HG03575 (cell line): ENCODE measurements around the gene MTRF1.
"Not testable (repeated sequence)": the region's sequence is repeated elsewhere in the genome, so short reads cannot be mapped to it uniquely, and the experiment has no call there.

ENCODE experiments used
- ATAC-seq: cut with Tn5 transposase; IDR thresholded peaks from one replicate; pipeline ENCODE4 v1.9.1; 2021; ENCODE audit not compliant: unreplicated experiment, insufficient number of reproducible peaks, low FRiP score; ENCODE audit errors: extremely low read depth

The MTRF1 gene

DNA sequence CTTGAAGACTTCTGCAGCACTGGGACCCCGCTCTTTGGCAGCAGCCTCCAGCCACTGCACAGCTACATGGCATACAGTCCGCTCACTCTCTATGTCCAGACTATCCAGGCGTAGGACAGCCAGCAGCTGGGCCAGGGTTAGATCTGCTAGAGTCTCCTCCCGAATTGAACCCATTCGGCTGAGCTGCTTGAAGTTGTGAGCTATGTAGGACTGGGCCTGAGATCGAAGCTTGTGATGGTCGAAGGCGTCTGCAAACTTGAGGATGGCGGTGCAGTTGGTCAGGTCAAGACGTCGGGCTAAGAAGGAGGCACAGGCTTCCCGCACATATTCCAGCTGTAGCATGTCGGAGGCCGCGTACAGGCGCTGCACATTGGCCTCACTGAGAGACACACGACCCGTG lies 69.9 kb downstream of the MTRF1 start:
- ATAC-seq = no peak

DNA sequence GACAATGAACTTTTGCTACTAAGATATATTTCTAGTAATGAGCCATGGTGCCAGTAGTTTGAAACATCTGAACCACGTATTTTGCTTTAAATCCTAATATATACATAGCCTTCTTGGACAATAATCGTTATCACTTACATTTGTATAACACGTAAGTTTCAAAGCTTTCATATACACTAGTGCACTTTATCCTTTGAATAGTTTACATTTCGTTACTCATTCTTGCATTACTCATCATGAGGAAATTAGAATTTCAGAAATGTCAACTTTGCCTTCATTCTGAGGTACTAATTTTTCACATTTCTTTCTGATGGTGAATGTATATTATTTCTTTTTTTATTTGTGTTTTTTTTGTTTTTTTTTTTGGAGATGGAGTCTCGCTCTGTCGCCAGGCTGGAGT lies 74.8 kb downstream of the MTRF1 start:
- ATAC-seq = no peak

GRCh38 chr13:41186481-41186880 lies 76.9 kb downstream of the MTRF1 start:
- no peak for ATAC-seq

GRCh38 chr13:41182231-41182630 lies 81.1 kb downstream of the MTRF1 start:
- no peak for ATAC-seq

- no peak for ATAC-seq
Measured at GRCh38 chr13:41179593-41180250, 83.7 kb downstream of the MTRF1 start.

DNA sequence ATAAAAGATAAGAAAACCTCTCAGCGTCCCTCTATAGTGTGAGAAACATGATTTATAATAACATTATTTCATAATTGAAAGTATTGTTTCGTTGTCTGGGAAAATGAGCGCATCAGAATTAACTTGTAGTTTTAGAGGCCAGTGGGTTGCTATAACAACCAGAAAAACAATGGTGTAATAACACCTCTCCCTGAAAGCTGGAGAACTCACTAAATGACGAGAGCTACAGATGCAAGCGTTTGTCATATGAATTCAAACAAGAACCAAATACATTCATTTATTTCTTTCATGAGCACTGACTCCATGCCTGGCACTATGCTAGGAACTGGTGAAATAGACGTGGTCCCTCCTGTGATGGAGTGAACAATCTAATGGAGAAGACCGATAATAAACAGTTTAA lies 85.3 kb downstream of the MTRF1 start:
- ATAC-seq = no peak

DNA sequence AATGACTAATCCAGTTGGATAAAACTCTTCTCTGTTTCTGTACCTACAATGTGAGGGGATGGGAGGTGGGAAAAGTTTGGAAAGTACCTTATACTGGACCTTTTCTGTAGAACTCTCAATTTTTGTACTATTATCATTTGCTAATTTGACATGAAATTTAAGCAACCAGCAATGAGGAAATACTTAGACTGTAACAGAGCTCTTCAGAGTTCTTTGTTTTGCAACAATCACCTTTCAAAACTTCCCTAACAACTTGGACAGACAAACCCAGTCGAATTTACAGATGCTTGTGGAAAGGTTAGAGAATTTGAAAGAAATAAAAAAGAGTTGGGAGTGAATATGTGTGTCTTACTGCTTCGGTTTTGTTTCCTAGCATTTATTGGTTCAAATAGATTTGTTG lies 85.8 kb downstream of the MTRF1 start:
- ATAC-seq = no peak

DNA sequence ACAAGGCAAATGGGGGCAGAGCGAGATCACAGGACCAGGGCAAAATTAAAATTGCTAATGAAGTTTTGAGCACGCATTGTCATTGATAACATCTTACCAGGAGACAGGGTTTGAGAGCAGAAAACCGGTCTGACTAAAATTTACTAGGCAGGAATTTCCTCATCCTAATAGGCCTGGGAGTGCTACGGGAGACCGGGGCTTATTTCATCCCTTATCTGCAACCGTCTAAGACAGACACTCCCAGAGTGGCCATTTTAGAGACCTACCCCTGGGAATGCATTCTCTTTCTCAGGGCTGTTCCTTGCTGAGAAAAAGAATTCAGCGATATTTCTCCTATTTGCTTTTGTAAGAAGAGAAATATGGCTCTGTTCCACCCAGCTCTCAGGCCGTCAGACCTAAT lies 87.8 kb downstream of the MTRF1 start:
- not testable (repeated sequence) for ATAC-seq
